HuH-7.5 (cell line): ENCODE data around the gene ZBTB40.

Experiments used
- DNase-seq: peaks from one replicate; pipeline ENCODE4 v3.0.0; 2011; ENCODE audit warnings: low spot score

ZBTB40 gene

GRCh38 chr1:22451702-22452480 lies at the start of gene ZBTB40:
Gene ZBTB40 (plus strand): TSS chr1:22451851. CDS start chr1:22489949, 38,098 bp downstream.
- peak; percentile 53 for DNase-seq

- DNase-seq = no peak
Measured at GRCh38 chr1:22402356-22403053, 49.1 kb upstream of the ZBTB40 start.

GRCh38 chr1:22404486-22404885 lies 47.2 kb upstream of the ZBTB40 start:
- no peak for DNase-seq

- no peak for DNase-seq
Measured at GRCh38 chr1:22406722-22407495, 44.7 kb upstream of the ZBTB40 start.

GRCh38 chr1:22408230-22408629 lies 43.4 kb upstream of the ZBTB40 start:
- no peak for DNase-seq

GRCh38 chr1:22410401-22410800 lies 41.2 kb upstream of the ZBTB40 start:
- no peak for DNase-seq

GRCh38 chr1:22410928-22411495 lies 40.6 kb upstream of the ZBTB40 start:
- DNase-seq = no peak

GRCh38 chr1:22411589-22411988 lies 40.1 kb upstream of the ZBTB40 start:
- no peak for DNase-seq

GRCh38 chr1:22412932-22413727 lies 38.5 kb upstream of the ZBTB40 start:
- no peak for DNase-seq

GRCh38 chr1:22413799-22414198 lies 37.9 kb upstream of the ZBTB40 start:
- no peak for DNase-seq

- peak; percentile 67 for DNase-seq
Measured at GRCh38 chr1:22414244-22414751, 37.4 kb upstream of the ZBTB40 start.

- no peak for DNase-seq
Measured at GRCh38 chr1:22415489-22415888, 36.2 kb upstream of the ZBTB40 start.

- DNase-seq = peak; percentile 66
Measured at GRCh38 chr1:22416555-22417454, 34.8 kb upstream of the ZBTB40 start.

GRCh38 chr1:22417466-22417865 lies 34.2 kb upstream of the ZBTB40 start:
- no peak for DNase-seq

- no peak for DNase-seq
Measured at GRCh38 chr1:22418312-22418711, 33.3 kb upstream of the ZBTB40 start.

- DNase-seq = no peak
Measured at GRCh38 chr1:22418933-22419382, 32.7 kb upstream of the ZBTB40 start.

- peak; percentile 76 for DNase-seq
Measured at GRCh38 chr1:22420455-22421053, 31.1 kb upstream of the ZBTB40 start.

- DNase-seq = no peak
Measured at GRCh38 chr1:22426781-22427180, 24.9 kb upstream of the ZBTB40 start.

GRCh38 chr1:22428672-22429071 lies 23.0 kb upstream of the ZBTB40 start:
- DNase-seq = no peak

- no peak for DNase-seq
Measured at GRCh38 chr1:22431965-22432364, 19.7 kb upstream of the ZBTB40 start.
